Astrocyte of the cerebellum (primary cell): ENCODE results near the gene MOV10.

Experiments
- DNase-seq: peaks from one replicate; pipeline ENCODE4 v3.0.0-alpha.2; 2011; ENCODE audit warnings: low read depth
- H3K4me3 ChIP-seq: 2 replicates; pipeline ENCODE4 v1.5.1; 2011; ENCODE audit warnings: mild to moderate bottlenecking, low read depth, low read length, moderate library complexity
- in situ Hi-C: cut with HindIII; loops from 2 replicates; pipeline ENCODE4 v1.10.0; 2017; ENCODE audit warnings: low sequenced_read_pairs
- TF ChIP-seq, protein P1 (sequence below): IDR thresholded peaks from 2 replicates; pipeline ENCODE4 v1.5.1; 2012; ENCODE audit warnings: low read length, low read depth, moderate library complexity, mild to moderate bottlenecking; ENCODE audit errors: missing control alignments

MOV10 gene

GRCh38 chr1:112685913-112686312, 11.5 kb downstream of the MOV10 start:
- H3K4me3 ChIP-seq: no peak overlapping the region
- TF ChIP-seq, protein P1, sequence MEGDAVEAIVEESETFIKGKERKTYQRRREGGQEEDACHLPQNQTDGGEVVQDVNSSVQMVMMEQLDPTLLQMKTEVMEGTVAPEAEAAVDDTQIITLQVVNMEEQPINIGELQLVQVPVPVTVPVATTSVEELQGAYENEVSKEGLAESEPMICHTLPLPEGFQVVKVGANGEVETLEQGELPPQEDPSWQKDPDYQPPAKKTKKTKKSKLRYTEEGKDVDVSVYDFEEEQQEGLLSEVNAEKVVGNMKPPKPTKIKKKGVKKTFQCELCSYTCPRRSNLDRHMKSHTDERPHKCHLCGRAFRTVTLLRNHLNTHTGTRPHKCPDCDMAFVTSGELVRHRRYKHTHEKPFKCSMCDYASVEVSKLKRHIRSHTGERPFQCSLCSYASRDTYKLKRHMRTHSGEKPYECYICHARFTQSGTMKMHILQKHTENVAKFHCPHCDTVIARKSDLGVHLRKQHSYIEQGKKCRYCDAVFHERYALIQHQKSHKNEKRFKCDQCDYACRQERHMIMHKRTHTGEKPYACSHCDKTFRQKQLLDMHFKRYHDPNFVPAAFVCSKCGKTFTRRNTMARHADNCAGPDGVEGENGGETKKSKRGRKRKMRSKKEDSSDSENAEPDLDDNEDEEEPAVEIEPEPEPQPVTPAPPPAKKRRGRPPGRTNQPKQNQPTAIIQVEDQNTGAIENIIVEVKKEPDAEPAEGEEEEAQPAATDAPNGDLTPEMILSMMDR: no peak
- no peak for DNase-seq
- in situ Hi-C loops: no loop called here

- DNase-seq: no peak
These were observed 12.0 kb downstream of the MOV10 start for GRCh38 chr1:112686417-112686816.

DNA sequence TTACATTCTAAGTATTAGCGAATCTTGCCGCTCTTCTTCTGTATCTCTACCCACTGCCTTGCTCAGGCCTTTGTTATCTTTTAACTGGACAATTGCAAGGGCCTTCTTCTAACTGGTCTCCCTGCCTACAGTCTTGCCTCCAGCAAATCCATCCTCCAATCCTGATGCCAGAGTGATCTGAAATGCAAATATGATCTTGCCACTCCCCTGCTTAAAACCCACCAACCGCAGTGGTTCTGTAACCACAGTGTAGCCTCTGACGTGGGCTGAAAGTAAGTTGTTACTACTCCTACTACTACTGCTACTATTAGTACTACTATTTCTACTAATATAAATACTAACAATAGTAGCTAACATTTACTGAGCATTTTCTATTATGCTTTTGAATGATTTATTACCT, 12.4 kb downstream of the MOV10 start:
- TF ChIP-seq, protein P1: no peak
- no peak for DNase-seq
- H3K4me3 ChIP-seq: no peak overlapping the region
- in situ Hi-C loops: no loop called here

More at GRCh38 chr1:112686417-112686816, 12.0 kb downstream of the MOV10 start:
- TF ChIP-seq, protein P1: no peak
- in situ Hi-C loops: no loop called here
- H3K4me3 ChIP-seq: no peak overlapping the region

DNA sequence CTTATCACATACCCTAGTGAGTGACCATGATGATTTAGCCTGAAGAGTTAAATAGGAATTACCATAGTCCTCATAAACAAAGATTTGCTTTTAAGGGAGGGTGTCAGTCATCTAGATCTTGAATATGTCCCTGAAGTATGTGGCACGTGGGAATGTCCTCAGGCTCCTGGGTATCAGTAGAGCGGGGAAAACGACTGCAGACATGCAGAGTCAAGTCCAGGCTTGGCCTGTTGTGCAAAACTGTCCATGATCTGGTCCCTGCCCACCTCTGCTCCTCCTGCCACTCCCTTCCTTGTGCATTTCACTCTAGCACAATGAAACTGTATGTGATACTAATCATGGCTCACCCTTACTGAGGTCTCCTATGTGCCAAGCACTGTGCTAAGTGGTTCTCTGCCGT, 12.9 kb downstream of the MOV10 start:
- TF ChIP-seq, protein P1: no peak

DNA sequence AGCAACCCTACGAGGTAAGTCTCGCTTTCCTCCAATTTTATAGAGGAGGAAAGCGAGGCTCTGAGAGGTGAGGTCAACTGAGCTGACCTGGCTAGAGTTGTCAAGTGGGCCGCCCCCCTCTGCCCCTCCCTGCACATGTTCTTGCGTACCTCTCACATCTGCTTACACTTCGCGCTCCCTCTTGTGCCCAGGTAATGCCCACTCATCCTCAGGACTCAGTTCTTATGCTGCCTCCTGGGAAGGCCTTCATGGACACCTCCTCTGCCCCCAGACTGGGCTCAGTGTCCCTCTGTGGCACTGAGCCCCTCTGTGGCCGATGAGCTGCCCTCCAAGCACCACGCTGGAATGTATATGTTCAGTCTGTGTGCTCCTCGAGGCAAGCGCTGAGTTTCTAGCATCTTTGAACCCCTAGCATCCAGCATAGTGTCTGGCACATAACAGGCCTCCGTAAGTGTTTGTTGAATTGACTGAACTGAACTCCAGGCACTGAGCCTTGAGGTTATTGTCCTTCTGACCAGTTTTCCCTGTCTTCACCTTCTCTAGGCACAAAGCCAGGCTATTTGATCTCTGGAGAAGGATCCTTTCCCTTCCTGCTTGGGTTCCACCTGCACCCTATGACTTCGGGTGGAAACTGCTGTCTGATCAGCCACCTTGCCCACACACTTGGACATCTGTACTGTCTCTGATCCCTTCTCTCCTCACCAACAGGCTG, 13.5 kb downstream of the MOV10 start:
- in situ Hi-C loops: no loop called here
- no peak for DNase-seq
- TF ChIP-seq, protein P1: no peak
- H3K4me3 ChIP-seq: no peak overlapping the region

More for the DNA sequence above, 12.9 kb downstream of the MOV10 start:
- H3K4me3 ChIP-seq: no peak overlapping the region
- no peak for DNase-seq
- in situ Hi-C loops: no loop called here

DNA sequence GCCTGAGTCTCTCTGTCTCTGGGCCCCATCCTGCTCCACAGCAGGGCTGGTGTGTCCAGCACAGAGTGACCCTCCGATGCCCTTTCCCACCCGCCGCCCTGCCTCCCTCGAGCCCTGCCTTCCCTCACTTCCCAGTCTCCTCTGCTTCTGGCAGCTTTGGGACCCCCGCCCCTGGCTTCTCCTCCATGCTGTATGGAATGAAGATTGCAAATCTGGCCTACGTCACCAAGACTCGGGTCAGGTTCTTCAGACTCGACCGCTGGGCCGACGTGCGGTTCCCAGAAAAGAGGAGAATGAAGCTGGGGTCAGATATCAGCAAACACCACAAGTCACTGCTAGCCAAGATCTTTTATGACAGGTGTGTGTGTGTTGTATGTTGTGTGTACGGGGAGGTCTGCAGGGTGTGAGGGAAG, 14.3 kb downstream of the MOV10 start:
- no peak for DNase-seq
- TF ChIP-seq, protein P1: no peak
- no peak overlapping the region for H3K4me3 ChIP-seq
- in situ Hi-C loops: no loop called here
